PC-3 (cell line): ENCODE results near the gene MYOF.

ENCODE experiments used
- CTCF ChIP-seq: fragments of 300-600 bp; sonication (generic); conservative IDR thresholded peaks from 2 replicates; pipeline ENCODE4 v1.5.1; 2017; ENCODE audit warnings: antibody characterized with exemption, low read depth, mild to moderate bottlenecking, low read length
- EZH2 ChIP-seq: fragments of 300-600 bp; sonication (generic); IDR thresholded peaks from one replicate; pipeline ENCODE4 v1.6.1; 2017; ENCODE audit warnings: antibody characterized with exemption, mild to moderate bottlenecking, low read length; ENCODE audit not compliant: unreplicated experiment

- TF ChIP-seq CTCF = no peak
- no peak for TF ChIP-seq EZH2
Measured at GRCh38 chr10:93261961-93262610, 220.0 kb downstream of the MYOF start.
